K562 (cell line): ENCODE results near the gene PHTF2. TPM values are rescaled to one million over a fixed set of nuclear protein-coding genes. Genes with fewer than 3 reads are reported as not detected.

ENCODE experiments used
- ATF6 ChIP-seq: sonication (generic); formaldehyde crosslinking; IDR thresholded peaks from 2 replicates; pipeline ENCODE4 v1.4.0; 2020; ENCODE audit warnings: mild to moderate bottlenecking, missing genetic modification reagents
- BCL6 ChIP-seq: fragments of 250-450 bp; sonication (Bioruptor Pico); IDR thresholded peaks from 2 replicates; pipeline ENCODE4 v1.4.0; 2020
- CBFA2T3 ChIP-seq: fragments of 450-650 bp; IDR thresholded peaks from 2 replicates; pipeline ENCODE4 v1.6.1; 2017
- CTCFL ChIP-seq: IDR thresholded peaks from 2 replicates; pipeline ENCODE4 v1.6.1; 2011; ENCODE audit warnings: borderline replicate concordance, low read depth, mild to moderate bottlenecking, moderate library complexity, low read length; ENCODE audit not compliant: insufficient read depth, poor library complexity, severe bottlenecking
- NFE2 ChIP-seq: IDR thresholded peaks from 2 replicates; pipeline ENCODE4 v1.6.1; 2014; ENCODE audit warnings: antibody characterized with exemption, low read depth
- PML ChIP-seq: IDR thresholded peaks from 2 replicates; pipeline ENCODE4 v1.6.1; 2012; ENCODE audit warnings: low read length, inconsistent platforms
- SNAPC5 ChIP-seq: fragments of 250-450 bp; sonication (Bioruptor Pico); IDR thresholded peaks from 2 replicates; pipeline ENCODE4 v1.8.0; 2021; ENCODE audit warnings: moderate library complexity, mild to moderate bottlenecking, inconsistent platforms
- ZNF184 ChIP-seq: sonication (generic); formaldehyde crosslinking; IDR thresholded peaks from 2 replicates; pipeline ENCODE4 v1.5.0; 2020; ENCODE audit warnings: missing genetic modification reagents
- ZNF280B ChIP-seq: fragments of 250-450 bp; sonication (Bioruptor Pico); IDR thresholded peaks from 2 replicates; pipeline ENCODE4 v1.5.1; 2021; ENCODE audit warnings: mild to moderate bottlenecking
- polyA plus RNA-seq, 8 experiments: library from polyadenylated mRNA; depleted of rRNA in 4 of 8; stranded (reverse) in 5 of 8; unstranded in 3 of 8; fragments of >200 nt; fragmentation: Nextera tagmentation in 2 of 8; fragmentation: Illumina TruSeq in 1 of 8; extraction: Ambion mirVana in 2 of 8; extraction: Trizol in 1 of 8; gene quantifications; 2 replicates each; pipeline versions ENCODE4 v1.2.1 to v1.2.3, GENCODE V29; 2011 to 2014; ENCODE audit warnings: inconsistent platforms in 1 of 8, missing spikeins in 1 of 8
- total RNA-seq, 7 experiments: library from RNA; depleted of rRNA in 6 of 7; stranded (reverse); fragments of >200 nt in 6 of 7; fragmentation: Illumina TruSeq in 2 of 7; extraction: Trizol in 2 of 7; gene quantifications; 2 replicates each; pipeline versions ENCODE4 v1.2.1 to v1.2.3, GENCODE V29; 2011 to 2021; ENCODE audit warnings: low replicate concordance in 1 of 7

PHTF2 gene
- total and polyA plus RNA-seq, 9 of the 15 experiments (the other 6 are each of a cell fraction or from before 2014, with no cell fraction given): 17.9 to 43.6 (median 25.4) TPM

- TF ChIP-seq CTCFL (no peak), PML (no peak), BCL6 (no peak), SNAPC5 (CRISPR knock-in tag) (no peak), CBFA2T3 (no peak), ATF6 (CRISPR knock-in tag) (no peak), ZNF280B (no peak), NFE2 (no peak), ZNF184 (no peak)
These were observed 120.1 kb downstream of the PHTF2 start (continued) for GRCh38 chr7:77918676-77919075.
